DMS 273 (cell line): ENCODE results near the gene NPBWR2.

Source experiments
- DNase-seq: peaks from one replicate; lab custom pipeline; 2025; ENCODE audit not compliant: unreplicated experiment; lab: John Stamatoyannopoulos, UW

NPBWR2 gene

GRCh38 chr20:64062596-64063388, 44.6 kb downstream of the NPBWR2 start, which contains the start of gene TCEA2:
Gene TCEA2 (plus strand): TSS chr20:64063198. CDS start chr20:64063313, 115 bp downstream.
- peak; percentile 99 for DNase-seq

- no peak for DNase-seq
These were observed 45.1 kb downstream of the NPBWR2 start for GRCh38 chr20:64062276-64062595.

GRCh38 chr20:64058536-64058935, 48.8 kb downstream of the NPBWR2 start:
- DNase-seq, result no peak

- peak; percentile 93 for DNase-seq
These were observed 49.5 kb downstream of the NPBWR2 start for GRCh38 chr20:64057628-64058498.

GRCh38 chr20:64056889-64057627, 50.3 kb downstream of the NPBWR2 start:
- DNase-seq, result no peak

- DNase-seq, result no peak
These were observed 50.8 kb downstream of the NPBWR2 start for GRCh38 chr20:64056639-64056888.

GRCh38 chr20:64055893-64056638, 51.3 kb downstream of the NPBWR2 start:
- peak; percentile 86 for DNase-seq

GRCh38 chr20:64055396-64055892, 51.9 kb downstream of the NPBWR2 start:
- peak; percentile 86 for DNase-seq

- DNase-seq, result peak; percentile 75
These were observed 53.3 kb downstream of the NPBWR2 start for GRCh38 chr20:64053841-64054661.
